DOHH2 (cell line): Measurements from ENCODE around the gene MYLK.

ENCODE experiments used
- H3F3A ChIP-seq: fragments of 200-600 bp; sonication (generic), shearing (Covaris generic); 2 replicates; pipeline ENCODE4 v1.6.0; 2016; ENCODE audit warnings: antibody characterized with exemption, mild to moderate bottlenecking; ENCODE audit not compliant: control insufficient read depth, insufficient read depth
- H3K27ac ChIP-seq: fragments of 200-600 bp; sonication (generic); 2 replicates; pipeline ENCODE4 v1.5.1; 2014; ENCODE audit warnings: low read depth, mild to moderate bottlenecking, low read length, moderate library complexity
- H3K27me3 ChIP-seq: fragments of 200-600 bp; sonication (generic); 2 replicates; pipeline ENCODE4 v1.6.1; 2014; ENCODE audit warnings: mild to moderate bottlenecking, low read length, mixed read lengths; ENCODE audit not compliant: control insufficient read depth
- H3K36me3 ChIP-seq: fragments of 200-600 bp; sonication (generic); 2 replicates; pipeline ENCODE4 v1.6.1; 2014; ENCODE audit warnings: mild to moderate bottlenecking, low read length, moderate library complexity, mixed read lengths; ENCODE audit not compliant: control insufficient read depth
- H3K4me1 ChIP-seq: fragments of 200-600 bp; sonication (generic); 2 replicates; pipeline ENCODE4 v1.6.1; 2014; ENCODE audit warnings: mild to moderate bottlenecking, low read length, mixed read lengths; ENCODE audit not compliant: control insufficient read depth
- H3K4me2 ChIP-seq: fragments of 200-600 bp; sonication (generic); 2 replicates; pipeline ENCODE4 v1.6.0; 2014; ENCODE audit warnings: mild to moderate bottlenecking, low read length, moderate library complexity
- H3K4me3 ChIP-seq: fragments of 200-600 bp; sonication (generic); 2 replicates; pipeline ENCODE4 v1.5.1; 2014; ENCODE audit warnings: mild to moderate bottlenecking, low read length, mixed read lengths
- H3K79me2 ChIP-seq: fragments of 200-600 bp; sonication (generic); 2 replicates; pipeline ENCODE4 v1.6.1; 2014; ENCODE audit warnings: mild to moderate bottlenecking, low read length, mixed read lengths; ENCODE audit not compliant: control insufficient read depth
- H3K9me2 ChIP-seq: fragments of 200-600 bp; sonication (generic); replicated peaks from 2 replicates; pipeline ENCODE4 v1.6.1; 2014; ENCODE audit warnings: mild to moderate bottlenecking, low read length, mixed read lengths; ENCODE audit not compliant: control insufficient read depth
- H3K9me3 ChIP-seq: fragments of 200-600 bp; sonication (generic); 2 replicates; pipeline ENCODE4 v1.6.1; 2014; ENCODE audit warnings: antibody characterized with exemption, low read length, mixed read lengths; ENCODE audit not compliant: control insufficient read depth, insufficient read depth
- H4K20me1 ChIP-seq: fragments of 200-600 bp; sonication (generic); 2 replicates; pipeline ENCODE4 v1.6.0; 2014; ENCODE audit warnings: low read depth, mild to moderate bottlenecking, antibody characterized with exemption, low read length, moderate library complexity; ENCODE audit not compliant: control insufficient read depth, insufficient read depth
- EZH2phosphoT487 ChIP-seq: fragments of 200-600 bp; sonication (generic); IDR thresholded peaks from 2 replicates; pipeline ENCODE4 v1.6.1; 2017; ENCODE audit warnings: borderline replicate concordance, mild to moderate bottlenecking, antibody characterized with exemption, low read length, moderate library complexity, mixed read lengths
- TF ChIP-seq, protein P1 (sequence below): fragments of 200-600 bp; sonication (generic); IDR thresholded peaks from one replicate; pipeline ENCODE4 v1.5.1; 2014; ENCODE audit warnings: antibody characterized with exemption, mild to moderate bottlenecking, low read depth, low read length; ENCODE audit not compliant: poor library complexity, severe bottlenecking

Gene MYLK

DNA sequence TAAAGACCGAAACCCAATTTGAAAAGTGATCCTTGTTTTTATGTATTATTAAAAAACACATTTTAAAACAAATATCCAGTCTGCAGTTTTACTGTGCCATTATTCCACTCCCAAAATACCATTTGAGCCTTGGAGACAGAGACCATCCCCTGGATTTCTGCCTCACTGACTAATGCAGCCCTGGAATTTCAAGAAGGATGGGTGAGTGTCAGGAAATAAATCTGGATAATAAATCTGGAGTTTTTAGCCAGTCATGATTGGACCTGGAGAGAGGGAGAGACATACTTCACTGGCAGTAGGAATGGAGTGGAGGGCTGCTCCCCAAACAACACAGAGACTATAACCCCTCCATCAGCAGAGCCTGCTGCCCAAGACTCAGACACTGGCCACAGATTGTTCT, 123.3 kb downstream of the MYLK start:
- Histone ChIP-seq H3F3A (no peaks in the 10 kb centered on the region), H3K79me2 (no peaks in the 10 kb centered on the region), H3K4me2 (no peak overlapping the region), H3K4me3 (no peak overlapping the region), H4K20me1 (no peaks in the 10 kb centered on the region), H3K36me3 (no peaks in the 10 kb centered on the region), H3K9me2 (no peaks in the 10 kb centered on the region), H3K4me1 (peaks cover 14% of the 10 kb centered on the region), H3K27ac (no peak overlapping the region), H3K9me3 (no peaks in the 10 kb centered on the region), H3K27me3 (no peaks in the 10 kb centered on the region)
- TF ChIP-seq EZH2phosphoT487 = no peak
- TF ChIP-seq, protein P1, sequence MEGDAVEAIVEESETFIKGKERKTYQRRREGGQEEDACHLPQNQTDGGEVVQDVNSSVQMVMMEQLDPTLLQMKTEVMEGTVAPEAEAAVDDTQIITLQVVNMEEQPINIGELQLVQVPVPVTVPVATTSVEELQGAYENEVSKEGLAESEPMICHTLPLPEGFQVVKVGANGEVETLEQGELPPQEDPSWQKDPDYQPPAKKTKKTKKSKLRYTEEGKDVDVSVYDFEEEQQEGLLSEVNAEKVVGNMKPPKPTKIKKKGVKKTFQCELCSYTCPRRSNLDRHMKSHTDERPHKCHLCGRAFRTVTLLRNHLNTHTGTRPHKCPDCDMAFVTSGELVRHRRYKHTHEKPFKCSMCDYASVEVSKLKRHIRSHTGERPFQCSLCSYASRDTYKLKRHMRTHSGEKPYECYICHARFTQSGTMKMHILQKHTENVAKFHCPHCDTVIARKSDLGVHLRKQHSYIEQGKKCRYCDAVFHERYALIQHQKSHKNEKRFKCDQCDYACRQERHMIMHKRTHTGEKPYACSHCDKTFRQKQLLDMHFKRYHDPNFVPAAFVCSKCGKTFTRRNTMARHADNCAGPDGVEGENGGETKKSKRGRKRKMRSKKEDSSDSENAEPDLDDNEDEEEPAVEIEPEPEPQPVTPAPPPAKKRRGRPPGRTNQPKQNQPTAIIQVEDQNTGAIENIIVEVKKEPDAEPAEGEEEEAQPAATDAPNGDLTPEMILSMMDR = no peak

DNA sequence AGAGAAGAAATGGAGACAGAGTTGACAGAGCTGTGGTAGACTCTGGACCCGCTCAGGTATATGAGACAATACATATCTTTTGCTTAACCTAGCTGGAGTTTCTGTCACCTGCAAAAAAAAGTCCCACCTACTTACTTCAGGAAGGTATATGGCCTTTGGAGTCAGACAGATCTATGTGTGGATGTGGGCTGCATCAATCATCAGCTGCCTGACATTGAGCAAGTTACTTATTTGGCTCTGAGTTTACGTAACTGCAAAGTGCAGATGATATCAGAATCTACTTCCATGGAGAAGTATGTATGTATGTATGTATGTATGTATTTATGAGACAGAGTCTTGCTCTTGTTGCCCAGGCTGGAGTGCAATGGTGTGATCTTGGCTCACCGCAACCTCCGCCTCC, 124.3 kb downstream of the MYLK start:
- Histone ChIP-seq H3K36me3 (no peaks in the 10 kb centered on the region), H3K27me3 (no peaks in the 10 kb centered on the region), H4K20me1 (no peaks in the 10 kb centered on the region), H3K4me2 (no peak overlapping the region), H3K4me3 (no peak overlapping the region), H3K79me2 (no peaks in the 10 kb centered on the region), H3K9me3 (no peaks in the 10 kb centered on the region), H3F3A (no peaks in the 10 kb centered on the region), H3K4me1 (peaks cover 14% of the 10 kb centered on the region), H3K27ac (no peak overlapping the region), H3K9me2 (no peaks in the 10 kb centered on the region)
- TF ChIP-seq EZH2phosphoT487 = no peak
- TF ChIP-seq, protein P1 = no peak

- Histone ChIP-seq H3K27ac (no peak overlapping the region), H3K27me3 (no peaks in the 10 kb centered on the region), H3K4me2 (no peak overlapping the region), H3K36me3 (no peaks in the 10 kb centered on the region), H3K4me3 (no peak overlapping the region), H4K20me1 (no peaks in the 10 kb centered on the region), H3K9me3 (no peaks in the 10 kb centered on the region), H3F3A (no peaks in the 10 kb centered on the region), H3K79me2 (no peaks in the 10 kb centered on the region), H3K4me1 (peaks cover 14% of the 10 kb centered on the region), H3K9me2 (no peaks in the 10 kb centered on the region)
- TF ChIP-seq, protein P1 = no peak
- no peak for TF ChIP-seq EZH2phosphoT487
These were observed 124.8 kb downstream of the MYLK start for GRCh38 chr3:123759311-123759710.
